GM21367 (cell line): Measurements from ENCODE around the gene SLC34A3.

Source experiments
- ATAC-seq: cut with Tn5 transposase; IDR thresholded peaks from one replicate; pipeline ENCODE4 v1.9.1; 2021; ENCODE audit not compliant: unreplicated experiment

The SLC34A3 gene

DNA sequence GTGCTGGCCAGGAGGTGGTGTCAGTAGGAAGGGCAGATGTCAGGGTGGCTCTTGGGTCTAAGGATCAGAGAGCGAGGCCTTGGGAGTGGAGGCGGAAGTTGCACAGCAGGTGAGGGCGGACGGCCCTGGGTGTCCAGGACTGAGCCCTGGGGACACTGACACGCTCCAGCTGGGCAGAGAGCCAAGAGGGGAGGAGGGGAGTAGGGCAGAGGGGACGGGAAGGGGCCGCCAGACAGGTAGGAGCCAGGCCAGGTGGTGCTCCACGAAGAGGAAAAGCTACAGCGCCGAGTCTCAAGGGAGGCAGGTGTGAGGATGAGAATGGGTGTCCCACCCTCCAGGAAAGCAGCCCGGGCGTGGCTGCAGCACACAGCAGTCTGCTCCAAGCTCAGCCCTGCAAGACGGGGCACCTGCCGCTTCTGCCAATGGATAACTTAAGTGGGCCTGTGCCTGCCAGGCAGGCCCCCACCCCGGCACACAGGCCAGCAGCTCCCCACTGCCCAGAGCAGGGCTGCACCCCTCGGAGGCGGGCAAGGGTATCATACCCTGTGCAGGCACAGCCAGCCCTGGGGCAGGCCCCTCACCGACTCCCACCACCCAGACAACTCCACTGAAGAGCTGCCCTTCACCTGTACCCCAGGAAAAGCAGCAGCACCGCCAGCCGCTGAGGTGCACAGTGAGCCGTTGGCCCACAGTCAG lies 35.0 kb upstream of the SLC34A3 start:
- no peak for ATAC-seq

DNA sequence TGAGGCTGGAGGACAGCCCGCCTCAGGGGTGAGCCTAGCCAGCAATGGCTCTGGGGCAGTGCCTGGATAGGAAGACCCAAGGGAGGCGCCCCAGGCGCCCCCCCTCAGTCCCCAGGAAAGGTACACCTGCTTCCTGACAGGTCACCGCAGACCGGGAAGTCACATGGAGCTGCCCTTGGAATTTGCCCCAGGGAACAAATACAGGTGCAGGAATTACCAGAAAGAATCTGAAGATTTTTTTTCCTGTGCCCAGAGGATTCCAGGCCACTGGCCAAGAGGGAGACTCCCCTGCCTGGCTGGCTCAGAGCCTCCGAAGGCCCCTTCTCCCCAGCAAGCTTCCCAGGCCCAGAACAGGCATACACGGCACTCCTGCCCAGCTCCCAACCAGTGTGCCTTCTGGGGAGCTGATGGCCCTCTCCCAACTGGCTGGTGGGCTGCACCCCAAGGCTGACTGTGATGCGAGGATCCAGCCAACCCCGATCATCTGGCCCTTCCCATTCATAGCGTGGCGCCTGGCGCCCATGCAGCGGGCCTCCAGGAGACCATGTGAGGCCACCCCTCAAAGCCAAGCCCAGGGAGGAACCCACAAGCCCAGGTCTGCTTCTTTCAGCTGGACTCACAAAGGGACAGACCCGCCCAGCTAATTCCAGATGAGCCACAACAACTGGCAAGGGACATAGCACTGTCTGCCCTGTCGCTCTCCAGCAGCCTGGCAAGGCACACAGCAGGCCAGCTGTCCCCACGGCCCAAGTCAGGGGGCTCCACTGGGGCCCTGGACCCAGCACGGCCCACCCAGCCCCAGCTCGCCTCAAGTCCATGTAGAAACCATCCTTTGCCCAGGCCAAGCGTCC lies 32.4 kb upstream of the SLC34A3 start:
- no peak for ATAC-seq

DNA sequence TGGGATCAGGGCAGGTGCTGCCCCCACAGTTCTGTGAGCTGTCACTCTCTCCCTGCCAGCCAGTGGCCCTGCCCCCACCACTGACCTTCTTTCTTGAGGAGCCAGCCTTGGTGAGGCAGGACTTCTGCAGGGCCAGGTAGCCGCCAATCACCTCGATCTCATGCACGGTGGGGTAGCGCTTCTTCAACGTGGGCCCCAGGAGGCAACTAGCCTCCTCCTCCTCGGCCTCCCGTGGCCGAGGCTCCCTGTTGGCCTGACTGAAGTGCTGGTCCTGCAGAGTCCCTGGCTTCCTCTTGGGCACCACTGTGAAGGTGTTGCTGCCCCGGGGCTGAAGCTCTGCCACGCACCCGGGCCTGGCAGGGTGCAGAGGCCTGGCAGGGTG lies 31.8 kb upstream of the SLC34A3 start:
- ATAC-seq: no peak

DNA sequence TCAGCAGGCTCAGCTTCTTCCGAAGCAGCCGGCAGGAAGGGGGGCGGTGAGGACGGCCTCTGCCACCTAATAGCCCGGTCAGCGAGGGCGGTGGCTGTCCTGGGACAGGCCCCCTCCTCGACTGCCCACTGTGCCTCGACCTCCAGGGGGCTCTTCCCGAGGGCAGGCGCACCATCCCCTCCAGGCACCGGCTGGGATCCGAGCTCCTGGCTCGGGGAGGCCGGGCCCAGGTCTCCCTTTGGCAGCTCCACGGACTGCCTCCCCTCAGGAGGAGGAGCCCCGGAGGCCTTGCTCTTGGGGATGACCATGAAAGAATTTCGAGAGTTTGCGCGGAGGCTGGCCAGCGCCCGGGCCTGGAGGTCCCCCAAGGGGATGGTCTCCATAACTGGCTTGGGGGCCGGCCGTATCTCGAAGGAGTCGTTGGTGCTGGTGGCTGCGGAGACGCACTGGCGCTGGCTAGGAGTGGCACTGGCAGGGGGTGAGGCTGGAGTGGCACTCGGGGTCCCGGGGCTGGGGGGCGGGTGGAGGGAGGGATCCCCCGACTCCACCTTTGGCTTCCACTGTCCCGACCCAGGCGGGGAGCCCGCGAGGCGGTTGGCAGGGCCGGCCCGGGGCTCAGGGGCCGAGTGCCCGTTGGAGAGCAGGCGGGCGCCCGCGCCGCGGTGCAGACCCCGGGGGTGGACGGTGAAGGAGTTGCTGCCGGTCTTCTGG lies 31.1 kb upstream of the SLC34A3 start:
- no peak for ATAC-seq

DNA sequence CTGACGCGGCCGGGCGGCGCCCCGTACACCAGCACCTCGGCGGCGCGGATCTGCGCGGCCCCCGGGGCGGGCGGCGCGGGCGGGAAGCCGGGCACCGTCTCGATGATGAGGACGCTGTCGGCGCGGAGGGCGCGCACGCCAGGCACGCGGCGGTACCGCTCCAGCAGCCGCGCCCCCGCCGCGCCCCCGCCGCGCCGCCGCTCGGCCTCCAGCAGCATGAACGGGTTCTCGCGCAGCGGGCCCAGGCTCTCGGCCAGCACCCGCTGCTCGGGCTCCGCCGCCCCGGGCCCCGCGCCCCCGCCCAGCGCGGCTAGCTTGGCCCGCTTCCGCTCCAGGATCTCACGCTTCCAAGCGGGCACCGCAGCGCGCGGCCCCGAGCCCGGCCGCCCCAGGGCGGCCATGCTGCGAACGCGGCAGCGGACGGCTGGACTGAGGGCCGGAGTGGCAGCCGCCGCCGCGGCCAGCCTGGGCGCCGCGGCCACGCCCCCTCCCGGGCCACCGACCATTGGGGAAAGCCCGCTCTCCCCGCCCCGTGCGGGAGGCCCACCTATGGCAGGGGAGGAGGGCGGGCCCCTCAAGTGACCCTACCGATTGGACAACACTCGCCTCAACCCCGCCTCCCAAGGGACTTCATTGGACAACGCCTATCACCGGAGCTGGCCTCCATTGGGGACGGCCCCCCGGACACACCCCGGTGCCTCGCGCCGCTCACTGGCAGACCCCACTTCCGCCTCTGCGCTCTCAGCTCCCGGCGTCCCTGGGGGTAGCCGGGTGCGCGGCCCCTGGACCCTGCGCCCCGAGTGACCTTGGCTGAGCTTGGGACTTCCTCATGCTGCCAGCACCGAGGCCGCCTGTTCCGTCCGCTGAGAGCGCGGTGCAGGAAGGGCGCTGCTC lies 30.1 kb upstream of the SLC34A3 start, which contains the start of gene TPRN:
Gene TPRN, minus strand, starts transcription at position 431 of the 894 bp plus-strand sequence. Its CDS starts 30 bp downstream, at position 401.
- ATAC-seq: peak; percentile 81

DNA sequence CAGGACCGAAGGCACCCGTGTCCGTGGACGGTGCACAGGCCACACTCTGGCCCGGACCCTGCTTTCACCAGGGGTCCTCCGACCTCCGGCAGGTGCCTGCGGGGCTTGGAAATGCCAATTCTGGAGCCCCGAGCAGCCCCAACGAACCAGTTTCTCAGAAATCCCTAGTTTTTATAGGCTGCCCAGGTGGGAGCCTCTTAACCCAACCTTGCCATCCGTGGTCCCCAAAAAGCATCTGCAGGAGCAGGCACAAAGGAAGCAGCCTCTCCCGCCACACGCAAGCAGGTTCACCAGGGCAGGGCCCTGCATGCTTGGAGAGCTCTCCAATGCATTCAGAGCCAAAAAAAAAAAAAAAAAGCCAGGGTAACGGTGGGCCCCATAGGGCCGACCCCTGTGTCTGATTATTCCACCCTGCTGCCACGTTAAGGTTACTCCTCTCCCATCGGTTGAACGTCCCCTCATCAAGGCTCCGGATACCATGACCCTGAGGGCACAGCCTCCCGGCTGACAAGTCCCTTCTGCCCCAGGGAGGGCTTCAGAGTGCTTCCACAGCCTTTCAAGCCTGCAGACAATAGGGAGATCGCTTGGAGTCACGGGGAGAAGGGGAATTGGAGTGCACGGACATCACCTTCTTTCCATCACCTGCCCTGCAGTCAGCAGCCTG lies 29.4 kb upstream of the SLC34A3 start:
- no peak for ATAC-seq

DNA sequence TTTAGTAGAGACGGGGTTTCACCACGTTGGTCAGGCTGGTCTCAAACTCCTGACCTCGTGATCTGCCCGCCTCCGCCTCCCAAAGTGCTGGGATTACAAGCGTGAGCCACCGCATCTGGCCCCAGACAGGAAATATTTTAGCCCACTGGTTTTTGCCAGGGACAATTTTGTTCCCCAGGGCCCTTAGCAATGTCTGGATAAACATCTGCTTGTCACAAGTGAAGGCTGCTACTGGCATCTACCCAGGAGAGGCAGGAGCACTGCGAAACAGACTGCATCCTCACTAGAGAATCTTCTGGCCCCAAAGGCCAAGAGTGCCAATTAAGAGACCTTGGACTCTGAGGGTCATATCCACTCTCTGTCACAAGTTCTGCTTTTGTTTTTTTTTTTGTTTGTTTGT lies 27.7 kb upstream of the SLC34A3 start:
- ATAC-seq: no peak

DNA sequence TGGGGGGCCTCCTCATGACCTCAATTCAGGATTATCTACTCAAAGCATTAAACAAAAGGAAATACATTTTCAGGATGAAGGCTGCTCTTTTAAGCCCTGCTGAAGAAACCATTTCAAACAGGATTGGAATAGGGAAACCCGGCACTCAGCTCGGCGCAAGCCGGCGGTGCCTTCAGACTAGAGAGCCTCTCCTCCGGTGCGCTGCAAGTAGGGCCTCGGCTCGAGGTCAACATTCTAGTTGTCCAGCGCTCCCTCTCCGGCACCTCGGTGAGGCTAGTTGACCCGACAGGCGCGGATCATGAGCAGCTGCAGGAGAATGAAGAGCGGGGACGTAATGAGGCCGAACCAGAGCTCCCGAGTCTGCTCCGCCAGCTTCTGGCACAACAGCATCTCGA lies 26.0 kb upstream of the SLC34A3 start:
- no peak for ATAC-seq

DNA sequence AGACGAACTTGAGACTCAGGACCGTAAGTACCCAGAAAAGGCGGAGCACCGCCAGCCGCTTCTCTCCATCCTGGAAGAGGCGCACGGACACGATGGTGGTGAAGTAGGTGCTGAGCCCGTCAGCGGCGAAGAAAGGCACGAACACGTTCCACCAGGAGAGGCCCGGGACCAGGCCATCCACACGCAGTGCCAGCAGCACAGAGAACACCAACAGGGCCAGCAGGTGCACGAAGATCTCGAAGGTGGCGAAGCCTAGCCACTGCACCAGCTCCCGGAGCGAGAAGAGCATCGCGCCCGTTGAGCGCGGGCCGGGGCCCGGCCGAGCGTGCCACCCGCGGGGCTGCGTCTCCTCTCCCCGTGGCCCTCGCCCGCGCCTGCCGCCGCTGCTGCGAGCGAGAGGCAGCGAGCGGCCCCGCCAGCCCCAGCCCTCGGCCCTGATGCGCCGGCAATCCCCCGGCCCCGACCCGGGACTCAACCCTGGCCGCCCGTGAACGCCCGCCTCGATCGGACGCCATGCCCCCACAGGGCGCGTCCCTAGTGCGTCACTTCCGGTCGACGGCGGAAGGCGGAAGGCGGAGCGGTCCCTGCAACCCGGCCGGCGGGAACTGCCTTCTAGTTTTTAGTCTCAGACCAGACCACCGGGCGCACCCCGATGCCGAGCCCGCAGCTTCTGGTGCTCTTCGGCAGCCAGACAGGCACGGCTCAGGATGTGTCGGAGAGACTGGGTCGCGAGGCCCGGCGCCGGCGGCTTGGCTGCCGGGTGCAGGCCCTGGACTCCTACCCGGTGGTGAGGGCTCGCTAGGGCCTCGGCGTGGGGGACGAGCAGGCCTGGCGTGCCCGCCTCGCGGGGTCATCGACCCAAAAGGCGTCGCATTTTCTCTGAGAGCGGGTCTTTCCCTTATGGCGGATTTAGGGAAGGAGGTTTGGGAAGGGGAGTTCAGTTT lies 25.3 kb upstream of the SLC34A3 start, which contains the start of the genes NDOR1 and TMEM203:
Gene NDOR1, plus strand, starts transcription at position 575 of the 944 bp plus-strand sequence. Its CDS starts 78 bp downstream, at position 653.
Gene TMEM203, minus strand, starts transcription at position 523 of the 944 bp plus-strand sequence. Its CDS starts 234 bp downstream, at position 289.
- no peak for ATAC-seq

DNA sequence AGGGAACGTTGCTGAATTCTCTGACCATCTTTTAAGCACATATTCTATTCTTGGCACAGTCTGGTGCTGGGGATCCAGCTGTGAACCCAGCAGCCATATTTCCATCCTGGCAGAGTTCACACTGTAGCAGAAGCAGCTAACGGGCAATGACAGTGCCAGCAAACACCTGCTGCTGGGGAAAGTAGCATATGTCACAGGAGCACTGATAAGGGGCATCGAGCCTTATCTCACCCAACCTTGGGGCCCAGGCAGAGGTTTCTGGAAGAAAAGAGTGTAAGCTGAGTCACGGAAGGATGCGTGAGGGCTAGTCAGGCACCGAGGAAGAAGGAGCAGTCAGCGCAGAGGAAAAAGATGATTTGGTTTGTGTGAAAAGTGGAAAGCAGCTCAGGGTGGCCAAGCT lies 24.1 kb upstream of the SLC34A3 start:
- no peak for ATAC-seq

DNA sequence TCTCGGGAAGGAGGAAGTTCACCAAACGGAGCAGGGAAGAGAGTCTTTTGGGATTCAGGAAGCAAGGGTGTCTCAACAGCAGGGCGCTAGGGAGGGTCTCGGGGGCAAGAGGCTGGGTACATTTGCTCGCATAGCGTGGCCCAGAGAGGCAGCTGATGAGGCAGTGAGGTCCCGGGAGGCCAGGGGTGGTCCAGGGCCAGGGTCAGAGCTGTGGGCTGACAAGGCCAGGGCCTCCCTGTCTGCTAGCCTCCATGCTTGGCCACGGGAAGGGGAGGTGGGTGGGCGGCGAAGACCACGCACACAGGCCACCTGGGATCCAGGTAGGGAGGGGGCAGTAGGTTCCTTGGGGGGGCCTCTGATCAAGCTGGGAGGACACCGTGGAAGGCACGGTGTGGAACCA lies 19.2 kb upstream of the SLC34A3 start:
- ATAC-seq: no peak

DNA sequence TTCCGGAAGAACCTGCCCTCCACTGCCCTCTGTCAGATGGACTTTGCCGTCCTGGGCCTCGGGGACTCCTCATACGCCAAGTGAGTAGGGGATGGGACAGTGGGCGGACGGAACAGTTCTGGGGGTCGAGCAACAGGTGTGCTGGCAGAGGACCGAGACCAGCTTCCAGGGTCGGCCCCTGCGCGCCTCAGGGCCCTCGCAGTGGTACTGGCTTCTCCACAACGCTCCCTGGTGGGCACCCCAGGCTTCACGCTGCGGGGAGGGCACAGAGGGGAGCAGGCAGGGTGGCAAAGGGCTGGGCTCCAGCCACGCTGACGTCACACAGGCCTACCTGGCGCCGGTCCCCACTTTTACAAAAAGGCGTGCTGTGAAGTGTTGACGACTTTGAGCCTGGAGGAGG lies 18.2 kb upstream of the SLC34A3 start:
- ATAC-seq: no peak

DNA sequence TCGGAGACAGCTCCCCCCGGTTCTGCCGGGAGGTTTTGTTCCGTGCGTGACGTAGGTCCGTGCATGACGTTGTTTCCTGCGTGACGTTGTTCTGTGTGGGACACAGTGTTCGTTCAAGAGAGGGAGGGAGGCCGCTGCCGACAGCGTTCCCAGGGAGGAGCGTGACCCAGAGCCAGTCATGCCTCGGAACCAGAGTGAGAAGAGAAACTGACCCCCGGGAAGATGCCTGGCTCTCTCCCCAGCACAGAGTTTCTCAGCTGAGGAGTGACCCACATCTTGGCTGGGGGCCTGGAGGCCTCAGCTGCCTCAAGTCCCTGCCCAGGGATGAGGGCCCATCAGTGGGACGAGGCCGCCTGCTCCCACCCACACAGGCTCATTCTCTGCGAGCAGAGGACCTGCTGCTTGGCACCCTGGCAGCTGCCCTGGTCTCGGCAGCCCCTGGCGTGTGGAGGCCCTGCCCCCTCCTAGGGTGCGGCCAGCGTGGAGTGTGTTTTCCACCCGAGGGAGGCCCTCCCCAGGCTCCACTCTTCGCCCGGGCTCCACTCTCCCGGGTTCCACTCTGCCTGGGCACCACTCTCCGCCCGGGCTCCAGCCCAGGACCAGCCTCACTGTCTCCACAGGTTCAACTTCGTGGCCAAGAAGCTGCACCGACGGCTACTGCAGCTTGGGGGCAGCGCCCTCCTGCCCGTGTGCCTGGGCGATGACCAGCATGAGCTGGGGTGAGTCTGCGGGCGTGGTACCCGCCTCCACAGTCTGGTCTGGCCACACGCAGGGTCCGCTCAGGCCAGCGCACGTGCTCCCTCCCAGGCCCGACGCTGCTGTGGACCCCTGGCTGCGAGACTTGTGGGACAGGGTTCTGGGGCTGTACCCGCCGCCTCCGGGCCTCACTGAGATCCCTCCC lies 17.3 kb upstream of the SLC34A3 start:
- ATAC-seq: no peak

DNA sequence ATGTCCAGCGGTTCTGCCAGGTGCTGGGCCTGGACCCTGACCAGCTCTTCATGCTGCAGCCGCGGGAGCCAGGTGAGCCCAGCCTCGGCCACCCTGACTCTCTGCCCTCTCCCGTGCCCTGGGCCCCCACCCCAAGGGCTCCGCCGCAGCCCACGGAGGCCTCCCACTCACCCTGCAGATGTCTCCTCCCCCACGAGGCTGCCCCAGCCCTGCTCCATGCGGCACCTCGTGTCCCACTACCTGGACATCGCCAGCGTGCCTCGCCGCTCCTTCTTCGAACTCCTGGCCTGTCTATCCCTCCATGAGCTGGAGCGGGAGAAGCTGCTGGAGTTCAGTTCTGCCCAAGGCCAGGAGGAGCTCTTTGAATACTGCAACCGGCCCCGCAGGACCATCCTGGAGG lies 16.1 kb upstream of the SLC34A3 start:
- ATAC-seq: no peak

DNA sequence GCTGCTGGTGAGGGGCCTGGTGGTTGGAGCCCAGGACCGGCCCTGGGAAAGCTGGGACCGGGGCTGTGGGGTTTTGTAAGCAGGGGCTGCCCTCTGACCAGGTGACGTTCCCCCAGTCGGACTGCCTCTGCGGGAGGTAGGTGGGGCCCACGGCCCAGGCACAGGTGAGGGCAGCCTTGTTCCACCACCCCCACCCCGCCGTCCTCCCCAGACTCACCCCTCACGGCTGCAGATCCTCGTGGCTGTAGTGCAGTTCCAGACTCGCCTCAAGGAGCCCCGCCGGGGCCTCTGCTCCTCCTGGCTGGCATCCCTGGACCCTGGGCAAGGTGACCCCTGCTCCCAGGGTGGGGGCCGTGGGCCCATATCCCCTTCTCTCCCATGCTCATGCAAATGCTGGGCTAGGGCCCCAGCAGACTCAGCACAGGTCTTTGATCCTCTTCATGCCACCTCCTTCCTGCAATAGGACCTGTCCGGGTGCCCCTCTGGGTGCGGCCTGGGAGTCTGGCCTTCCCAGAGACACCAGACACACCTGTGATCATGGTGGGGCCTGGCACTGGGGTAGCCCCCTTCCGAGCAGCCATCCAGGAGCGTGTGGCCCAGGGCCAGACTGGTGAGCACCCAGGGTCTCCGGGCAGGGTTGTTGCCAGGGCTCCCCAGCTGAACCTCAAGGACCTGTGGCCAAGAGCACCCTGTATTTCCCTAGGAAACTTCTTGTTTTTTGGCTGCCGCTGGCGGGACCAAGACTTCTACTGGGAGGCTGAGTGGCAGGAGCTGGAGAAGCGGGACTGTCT lies 15.3 kb upstream of the SLC34A3 start:
- no peak for ATAC-seq

DNA sequence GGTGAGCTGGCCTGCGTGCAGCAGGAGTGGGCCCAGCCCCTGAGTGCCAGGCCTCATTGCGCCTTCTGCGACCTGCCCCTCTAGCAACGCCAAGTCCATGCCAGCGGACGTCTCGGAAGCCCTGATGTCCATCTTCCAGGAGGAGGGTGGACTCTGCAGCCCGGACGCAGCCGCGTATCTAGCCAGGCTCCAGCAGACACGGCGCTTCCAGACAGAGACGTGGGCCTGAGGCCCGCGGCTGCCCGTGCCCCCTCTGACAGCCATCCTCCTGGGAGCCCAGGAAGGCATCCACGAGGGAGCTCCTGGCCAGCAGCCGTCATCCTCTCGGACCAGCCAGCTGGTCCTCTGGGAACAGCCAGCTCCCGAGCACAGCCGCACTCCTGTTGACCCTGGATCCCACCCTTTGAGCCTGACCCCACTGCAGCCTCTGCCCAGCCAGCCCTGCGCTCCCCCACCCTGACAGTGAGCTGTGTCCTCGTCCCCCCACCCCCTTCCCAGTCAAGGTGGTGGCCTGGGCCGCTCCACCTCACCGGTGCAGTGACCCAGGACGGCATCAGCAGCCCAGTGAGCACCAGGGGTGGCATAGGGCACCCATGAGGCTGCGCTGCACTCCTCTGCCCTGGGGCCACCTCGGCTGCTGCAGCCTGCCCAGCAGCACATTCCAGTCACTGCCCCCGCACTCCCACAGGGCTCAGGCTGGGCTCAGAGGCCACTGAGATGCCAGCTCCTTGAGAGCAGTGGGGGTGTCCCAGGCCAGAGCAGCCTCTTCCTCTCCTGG lies 14.3 kb upstream of the SLC34A3 start:
- no peak for ATAC-seq
